NCI-H128 (cell line): ENCODE data around the gene WWTR1.

ENCODE experiments used
- DNase-seq: peaks from one replicate; lab custom pipeline; 2025; ENCODE audit not compliant: unreplicated experiment; lab: John Stamatoyannopoulos, UW

The WWTR1 gene

GRCh38 chr3:149655826-149656574 is 1.8 kb downstream of the WWTR1 start:
- no peak for DNase-seq

GRCh38 chr3:149654188-149654601 is 3.6 kb downstream of the WWTR1 start:
- no peak for DNase-seq

GRCh38 chr3:149653564-149653963 is 4.3 kb downstream of the WWTR1 start:
- no peak for DNase-seq

- DNase-seq = no peak
Observed at GRCh38 chr3:149653136-149653535, 4.7 kb downstream of the WWTR1 start.

GRCh38 chr3:149650828-149651227 is 7.0 kb downstream of the WWTR1 start:
- no peak for DNase-seq

- no peak for DNase-seq
Observed at GRCh38 chr3:149648525-149648924, 9.3 kb downstream of the WWTR1 start.

GRCh38 chr3:149647812-149648211 is 10.0 kb downstream of the WWTR1 start:
- DNase-seq = no peak

- no peak for DNase-seq
Observed at GRCh38 chr3:149647285-149647684, 10.5 kb downstream of the WWTR1 start.

GRCh38 chr3:149646181-149646766 is 11.6 kb downstream of the WWTR1 start:
- no peak for DNase-seq

- no peak for DNase-seq
Observed at GRCh38 chr3:149643963-149644362, 13.9 kb downstream of the WWTR1 start.

- DNase-seq = no peak
Observed at GRCh38 chr3:149643482-149643798, 14.4 kb downstream of the WWTR1 start.

- no peak for DNase-seq
Observed at GRCh38 chr3:149640976-149641728, 16.7 kb downstream of the WWTR1 start.

- no peak for DNase-seq
Observed at GRCh38 chr3:149639093-149639486, 18.7 kb downstream of the WWTR1 start.

- DNase-seq = no peak
Observed at GRCh38 chr3:149638228-149639092, 19.4 kb downstream of the WWTR1 start.

- no peak for DNase-seq
Observed at GRCh38 chr3:149635396-149635795, 22.4 kb downstream of the WWTR1 start.

- no peak for DNase-seq
Observed at GRCh38 chr3:149634573-149634972, 23.3 kb downstream of the WWTR1 start.

GRCh38 chr3:149634072-149634471 is 23.8 kb downstream of the WWTR1 start:
- DNase-seq = no peak

- no peak for DNase-seq
Observed at GRCh38 chr3:149632225-149632624, 25.6 kb downstream of the WWTR1 start.

GRCh38 chr3:149630806-149631205 is 27.0 kb downstream of the WWTR1 start:
- DNase-seq = no peak

GRCh38 chr3:149628957-149629670 is 28.7 kb downstream of the WWTR1 start:
- no peak for DNase-seq

- DNase-seq = no peak
Observed at GRCh38 chr3:149626671-149627070, 31.2 kb downstream of the WWTR1 start.
